RWPE2 (cell line): ENCODE measurements around the gene ANXA6.

Experiments used
- ATAC-seq: fragments of 200-7000 bp; cut with Tn5 transposase; 3 replicates; pipeline ENCODE4 v1.9.1; 2021; ENCODE audit warnings: low read depth
- DNase-seq: peaks from one replicate; pipeline ENCODE4 v3.0.0-alpha.2; 2020; ENCODE audit warnings: low spot score
- H3K27ac ChIP-seq: fragments of 450-650 bp; 2 replicates; pipeline ENCODE4 v1.5.1; 2017; ENCODE audit warnings: mild to moderate bottlenecking; ENCODE audit not compliant: poor library complexity, severe bottlenecking
- H3K27me3 ChIP-seq: fragments of 250-450 bp; sonication (Bioruptor Pico); 2 replicates; pipeline ENCODE4 v1.5.1; 2021; ENCODE audit warnings: mild to moderate bottlenecking, moderate library complexity; ENCODE audit not compliant: insufficient read depth, poor library complexity, severe bottlenecking
- H3K36me3 ChIP-seq: fragments of 250-450 bp; sonication (Bioruptor Pico); 2 replicates; pipeline ENCODE4 v1.5.1; 2020; ENCODE audit warnings: low read depth, mild to moderate bottlenecking, moderate library complexity
- H3K4me1 ChIP-seq: fragments of 250-450 bp; sonication (Bioruptor Pico); 2 replicates; pipeline ENCODE4 v1.5.1; 2021; ENCODE audit warnings: mild to moderate bottlenecking, moderate library complexity; ENCODE audit not compliant: insufficient read depth, poor library complexity, severe bottlenecking
- H3K4me3 ChIP-seq: fragments of 250-450 bp; sonication (Bioruptor Pico); 2 replicates; pipeline ENCODE4 v1.5.1; 2021; ENCODE audit warnings: mild to moderate bottlenecking, moderate library complexity; ENCODE audit not compliant: severe bottlenecking
- H3K9me3 ChIP-seq: fragments of 250-450 bp; sonication (Bioruptor Pico); 2 replicates; pipeline ENCODE4 v1.5.1; 2021; ENCODE audit warnings: mild to moderate bottlenecking, moderate library complexity; ENCODE audit not compliant: severe bottlenecking
- CTCF ChIP-seq: fragments of 450-650 bp; IDR thresholded peaks from one replicate; pipeline ENCODE4 v1.5.1; 2017; ENCODE audit warnings: mild to moderate bottlenecking, moderate library complexity; ENCODE audit not compliant: poor library complexity, severe bottlenecking

Gene ANXA6

GRCh38 chr5:151195622-151196021 lies 38.0 kb upstream of the ANXA6 start:
- no peak for TF ChIP-seq CTCF
- H3K27me3 ChIP-seq: no peaks in the 10 kb centered on the region
- no peaks in the 10 kb centered on the region for H3K4me1 ChIP-seq
- no peak for ATAC-seq
- H3K27ac ChIP-seq: no peak overlapping the region
- no peak overlapping the region for H3K4me3 ChIP-seq
- H3K36me3 ChIP-seq: no peaks in the 10 kb centered on the region
- peaks cover 5% of the 10 kb centered on the region for H3K9me3 ChIP-seq
- DNase-seq: no peak

DNA sequence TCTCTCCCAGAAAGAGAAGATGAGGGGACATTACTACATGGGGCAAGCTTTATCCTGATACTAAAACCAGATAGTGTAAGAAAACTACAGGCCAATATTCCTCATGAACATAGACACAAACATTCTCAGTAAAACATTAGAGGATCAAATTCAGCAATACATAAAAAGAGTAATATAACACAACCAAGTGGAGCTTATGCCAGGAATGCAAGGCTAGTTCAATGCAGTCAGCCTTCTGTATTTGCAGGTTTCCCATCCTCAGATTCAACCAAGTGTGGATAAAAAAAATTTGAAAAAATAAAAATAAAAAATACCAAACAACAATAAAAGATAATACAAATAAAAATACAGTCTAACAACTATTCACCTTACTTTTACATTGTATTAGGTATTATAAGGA lies 35.0 kb upstream of the ANXA6 start:
- TF ChIP-seq CTCF: no peak
- H3K27me3 ChIP-seq: no peaks in the 10 kb centered on the region

GRCh38 chr5:151191661-151192060 lies 34.1 kb upstream of the ANXA6 start:
- H3K4me1 ChIP-seq: no peaks in the 10 kb centered on the region
- peaks cover 5% of the 10 kb centered on the region for H3K9me3 ChIP-seq
- TF ChIP-seq CTCF: no peak
- H3K4me3 ChIP-seq: no peak overlapping the region
- no peaks in the 10 kb centered on the region for H3K27me3 ChIP-seq
- H3K36me3 ChIP-seq: no peaks in the 10 kb centered on the region
- DNase-seq: peak; percentile 21
- no peak overlapping the region for H3K27ac ChIP-seq
- 0 out of 3 replicates have a peak, but pooled peaks have one; percentile 23 for ATAC-seq

More for the DNA sequence above, 35.0 kb upstream of the ANXA6 start:
- H3K27ac ChIP-seq: no peak overlapping the region
- DNase-seq (no peak), ATAC-seq (no peak)
- no peak overlapping the region for H3K4me3 ChIP-seq
- no peaks in the 10 kb centered on the region for H3K36me3 ChIP-seq
- H3K9me3 ChIP-seq: peaks cover 5% of the 10 kb centered on the region
- H3K4me1 ChIP-seq: no peaks in the 10 kb centered on the region

DNA sequence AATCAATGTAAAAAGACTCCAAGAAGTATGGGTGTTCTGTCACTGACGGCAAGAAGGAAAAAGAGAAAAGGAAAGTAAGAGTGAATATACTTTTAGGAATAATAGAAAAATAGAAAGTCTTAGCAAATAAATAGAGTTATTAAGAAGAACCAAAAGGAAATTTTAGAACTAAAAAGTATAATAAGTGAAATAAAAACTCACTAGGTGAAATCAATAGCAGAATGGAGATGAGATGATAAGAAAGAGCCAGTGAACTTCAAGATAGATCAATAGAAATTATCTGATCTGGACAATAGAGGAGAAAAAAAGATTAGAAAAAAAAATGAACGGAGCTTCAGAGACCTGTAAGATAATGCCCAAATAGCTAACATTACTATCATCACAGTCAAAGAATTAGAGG lies 31.6 kb upstream of the ANXA6 start:
- no peak overlapping the region for H3K27ac ChIP-seq
- no peak overlapping the region for H3K4me3 ChIP-seq
- no peaks in the 10 kb centered on the region for H3K27me3 ChIP-seq
- no peaks in the 10 kb centered on the region for H3K36me3 ChIP-seq
- no peaks in the 10 kb centered on the region for H3K4me1 ChIP-seq
- no peak for DNase-seq
- peaks cover 5% of the 10 kb centered on the region for H3K9me3 ChIP-seq
- ATAC-seq: no peak
- no peak for TF ChIP-seq CTCF

DNA sequence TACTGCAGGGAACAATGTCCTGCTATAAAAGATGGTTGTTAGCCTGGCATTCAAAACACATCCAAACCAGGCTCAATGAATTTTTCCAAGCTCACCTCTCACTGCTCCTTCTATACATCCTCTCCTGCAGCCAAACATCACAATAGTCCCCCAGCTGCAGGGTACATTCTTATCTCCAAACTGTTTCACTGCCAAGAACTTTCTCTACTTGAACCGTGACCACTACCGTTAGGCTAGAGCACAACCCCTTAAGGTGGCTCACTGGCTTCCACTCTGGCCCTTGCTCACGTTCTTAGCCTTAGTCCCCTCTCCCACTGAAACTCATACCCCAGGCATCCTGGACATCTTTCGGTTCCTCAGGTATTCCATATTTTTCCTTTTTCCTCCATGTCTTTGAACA lies 29.0 kb upstream of the ANXA6 start:
- TF ChIP-seq CTCF: no peak
- no peak for ATAC-seq
- H3K36me3 ChIP-seq: no peaks in the 10 kb centered on the region

More for the DNA sequence above, 29.0 kb upstream of the ANXA6 start:
- Histone ChIP-seq H3K4me1 (no peaks in the 10 kb centered on the region), H3K4me3 (no peak overlapping the region), H3K27ac (no peak overlapping the region), H3K27me3 (no peaks in the 10 kb centered on the region), H3K9me3 (no peaks in the 10 kb centered on the region)
- no peak for DNase-seq
